IMR-90 (cell line): ENCODE data around the gene CCDC138.

Source experiments
- BHLHE40 ChIP-seq: fragments of 150-350 bp; IDR thresholded peaks from 2 replicates; pipeline ENCODE4 v1.6.1; 2016; ENCODE audit warnings: mild to moderate bottlenecking, low read depth, low read length
- CEBPB ChIP-seq: IDR thresholded peaks from 2 replicates; pipeline ENCODE4 v1.6.1; 2012; ENCODE audit warnings: low read depth, low read length, improper control_type of control experiment
- CHD1 ChIP-seq: IDR thresholded peaks from 2 replicates; pipeline ENCODE4 v1.6.1; 2012; ENCODE audit warnings: low read depth, low read length, improper control_type of control experiment
- CTCF ChIP-seq: conservative IDR thresholded peaks from 2 replicates; pipeline ENCODE4 v1.5.1; 2012; ENCODE audit warnings: mild to moderate bottlenecking, low read depth, low read length, improper control_type of control experiment
- MAZ ChIP-seq: IDR thresholded peaks from 2 replicates; pipeline ENCODE4 v1.6.1; 2012; ENCODE audit warnings: low read depth, mild to moderate bottlenecking, low read length, improper control_type of control experiment, moderate library complexity, borderline replicate concordance
- MXI1 ChIP-seq: IDR thresholded peaks from 2 replicates; pipeline ENCODE4 v1.6.1; 2012; ENCODE audit warnings: low read depth, mild to moderate bottlenecking, low read length, moderate library complexity, borderline replicate concordance
- POLR2A ChIP-seq: IDR thresholded peaks from 2 replicates; pipeline ENCODE4 v1.6.1; 2012; ENCODE audit warnings: mild to moderate bottlenecking, low read depth, low read length
- RAD21 ChIP-seq: IDR thresholded peaks from 2 replicates; pipeline ENCODE4 v1.6.1; 2012; ENCODE audit warnings: low read length, improper control_type of control experiment
- RFX5 ChIP-seq: IDR thresholded peaks from 2 replicates; pipeline ENCODE4 v1.8.0; 2012; ENCODE audit warnings: low read depth, mild to moderate bottlenecking, low read length, moderate library complexity
- SMC3 ChIP-seq: fragments of 150-350 bp; IDR thresholded peaks from 2 replicates; pipeline ENCODE4 v1.6.1; 2016; ENCODE audit warnings: low read depth, mild to moderate bottlenecking, antibody characterized with exemption, low read length, moderate library complexity
- TF ChIP-seq, protein P1 (sequence below): fragments of 150-350 bp; IDR thresholded peaks from 2 replicates; pipeline ENCODE4 v1.6.1; 2016; ENCODE audit warnings: low read depth, mild to moderate bottlenecking, low read length, moderate library complexity, borderline replicate concordance

GRCh38 chr2:108877506-108877905, 90.9 kb downstream of the CCDC138 start:
- TF ChIP-seq POLR2A, result no peak
- TF ChIP-seq CTCF, result no peak
- TF ChIP-seq MXI1, result no peak
- no peak for TF ChIP-seq SMC3
- TF ChIP-seq RAD21, result no peak
- TF ChIP-seq, protein P1, sequence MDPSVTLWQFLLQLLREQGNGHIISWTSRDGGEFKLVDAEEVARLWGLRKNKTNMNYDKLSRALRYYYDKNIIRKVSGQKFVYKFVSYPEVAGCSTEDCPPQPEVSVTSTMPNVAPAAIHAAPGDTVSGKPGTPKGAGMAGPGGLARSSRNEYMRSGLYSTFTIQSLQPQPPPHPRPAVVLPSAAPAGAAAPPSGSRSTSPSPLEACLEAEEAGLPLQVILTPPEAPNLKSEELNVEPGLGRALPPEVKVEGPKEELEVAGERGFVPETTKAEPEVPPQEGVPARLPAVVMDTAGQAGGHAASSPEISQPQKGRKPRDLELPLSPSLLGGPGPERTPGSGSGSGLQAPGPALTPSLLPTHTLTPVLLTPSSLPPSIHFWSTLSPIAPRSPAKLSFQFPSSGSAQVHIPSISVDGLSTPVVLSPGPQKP, result no peak
- no peak for TF ChIP-seq BHLHE40
- TF ChIP-seq RFX5, result no peak
- TF ChIP-seq MAZ, result no peak
- no peak for TF ChIP-seq CEBPB
- TF ChIP-seq CHD1, result no peak
